ENCODE measurements around the gene ZNF415.
A peak's percentile ranks its signal among the peaks of the same experiment; 100 is the strongest.
"Not testable (repeated sequence)": the region's sequence is repeated elsewhere in the genome, so short reads cannot be mapped to it uniquely, and the experiment has no call there.

The ZNF415 gene

DNA sequence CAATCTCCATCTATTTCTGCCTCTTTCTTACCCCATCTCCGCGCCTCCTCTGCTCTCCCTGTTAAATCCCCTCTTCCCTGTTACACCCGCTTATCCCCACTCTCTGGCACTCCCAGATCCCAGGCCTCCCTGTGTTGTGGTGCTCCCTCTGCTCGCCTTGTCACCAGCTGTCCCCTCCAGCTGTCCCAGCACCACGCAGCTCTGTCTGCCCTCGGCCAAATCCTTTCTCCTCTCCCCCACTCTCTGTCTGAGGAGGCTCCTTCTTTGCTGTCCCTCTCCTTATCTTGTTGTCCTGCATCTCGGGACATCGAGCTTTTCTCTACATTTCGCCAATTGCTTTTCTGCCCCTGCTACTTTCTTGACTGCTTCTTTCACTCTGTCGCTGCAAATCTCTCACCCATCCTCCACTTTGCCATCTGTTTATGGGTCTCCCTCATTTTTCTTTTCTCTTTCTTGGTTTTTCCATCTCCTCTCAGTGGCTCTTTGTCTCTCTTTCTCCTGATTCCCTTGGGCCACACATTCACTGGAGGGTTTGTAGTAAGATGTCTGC, 30.4 kb downstream of the ZNF415 start:
- no peak for DNase-seq

- no peak for DNase-seq
Measured at GRCh38 chr19:53101518-53101917, 31.2 kb downstream of the ZNF415 start.

DNA sequence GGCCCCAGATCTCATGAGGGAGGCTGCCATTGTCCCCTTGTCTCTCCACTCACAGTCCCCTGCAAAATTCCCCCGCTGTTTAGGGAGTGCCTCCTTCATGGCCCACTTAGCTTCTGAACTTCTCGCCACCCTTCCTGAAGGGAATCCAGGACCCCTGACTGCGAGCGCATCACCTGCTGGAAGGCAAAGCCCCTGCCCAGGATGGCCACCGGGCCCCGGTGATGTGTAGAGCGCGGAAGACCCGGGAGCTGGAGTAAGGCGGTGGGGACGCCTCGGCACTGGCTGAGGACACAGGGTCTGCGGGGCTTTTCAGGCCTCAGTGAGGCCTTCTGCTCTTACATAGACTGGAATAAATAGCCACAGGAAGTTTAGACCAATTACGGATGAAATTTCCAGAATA, 34.1 kb downstream of the ZNF415 start:
- DNase-seq = not testable (repeated sequence)

DNA sequence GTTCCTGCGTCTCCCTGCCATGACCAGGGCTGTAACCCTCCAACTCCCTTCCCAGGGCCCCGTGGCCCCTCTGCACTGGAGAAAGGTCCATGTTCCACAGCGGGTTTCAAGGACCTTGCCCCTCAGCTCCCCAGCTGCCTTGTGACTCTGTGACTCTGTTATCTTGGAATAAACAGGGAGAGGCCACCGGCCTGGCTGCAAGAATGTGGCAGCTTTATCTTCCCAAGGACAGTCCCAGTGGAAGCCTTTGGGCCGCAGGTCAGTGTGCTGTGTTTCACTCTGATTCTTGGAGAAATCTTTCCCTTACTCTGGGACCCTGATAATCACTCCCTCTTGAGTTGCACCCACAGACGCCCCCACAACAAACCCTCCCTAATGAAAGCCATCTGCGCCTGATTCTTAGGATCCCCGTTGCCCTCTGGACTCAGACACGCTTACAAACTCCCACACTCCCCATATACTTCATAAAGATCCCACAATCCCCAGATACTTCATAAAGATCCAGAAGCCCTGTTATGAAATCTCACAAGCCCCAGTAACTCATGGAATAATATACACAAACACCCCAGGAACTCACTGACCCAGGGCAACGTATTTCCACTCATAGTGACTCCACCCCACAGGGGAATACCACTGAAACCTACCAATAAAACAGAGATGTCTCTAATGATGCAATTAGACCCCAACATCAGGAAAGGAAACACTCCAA, 35.6 kb downstream of the ZNF415 start:
- not testable (repeated sequence) for DNase-seq

DNA sequence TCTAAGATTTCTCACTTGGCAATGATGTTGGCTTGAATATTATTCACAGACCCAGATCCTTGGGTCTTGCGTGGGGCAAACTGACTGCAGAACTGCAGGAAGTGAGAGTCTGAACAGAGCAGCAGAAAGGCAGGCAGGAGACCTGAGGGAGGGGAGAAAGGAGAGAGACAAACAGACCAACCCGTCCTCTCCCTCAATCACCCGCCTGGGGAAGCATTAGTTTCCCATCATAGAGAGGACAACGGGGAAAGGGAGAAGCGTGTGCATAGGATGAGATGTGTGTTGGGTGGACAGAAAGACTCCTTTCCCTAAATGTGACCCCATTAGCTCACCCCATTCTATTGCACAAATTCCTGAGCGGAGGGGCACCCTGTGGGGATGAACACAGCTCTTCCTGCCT, 36.1 kb downstream of the ZNF415 start:
- DNase-seq = not testable (repeated sequence)

DNA sequence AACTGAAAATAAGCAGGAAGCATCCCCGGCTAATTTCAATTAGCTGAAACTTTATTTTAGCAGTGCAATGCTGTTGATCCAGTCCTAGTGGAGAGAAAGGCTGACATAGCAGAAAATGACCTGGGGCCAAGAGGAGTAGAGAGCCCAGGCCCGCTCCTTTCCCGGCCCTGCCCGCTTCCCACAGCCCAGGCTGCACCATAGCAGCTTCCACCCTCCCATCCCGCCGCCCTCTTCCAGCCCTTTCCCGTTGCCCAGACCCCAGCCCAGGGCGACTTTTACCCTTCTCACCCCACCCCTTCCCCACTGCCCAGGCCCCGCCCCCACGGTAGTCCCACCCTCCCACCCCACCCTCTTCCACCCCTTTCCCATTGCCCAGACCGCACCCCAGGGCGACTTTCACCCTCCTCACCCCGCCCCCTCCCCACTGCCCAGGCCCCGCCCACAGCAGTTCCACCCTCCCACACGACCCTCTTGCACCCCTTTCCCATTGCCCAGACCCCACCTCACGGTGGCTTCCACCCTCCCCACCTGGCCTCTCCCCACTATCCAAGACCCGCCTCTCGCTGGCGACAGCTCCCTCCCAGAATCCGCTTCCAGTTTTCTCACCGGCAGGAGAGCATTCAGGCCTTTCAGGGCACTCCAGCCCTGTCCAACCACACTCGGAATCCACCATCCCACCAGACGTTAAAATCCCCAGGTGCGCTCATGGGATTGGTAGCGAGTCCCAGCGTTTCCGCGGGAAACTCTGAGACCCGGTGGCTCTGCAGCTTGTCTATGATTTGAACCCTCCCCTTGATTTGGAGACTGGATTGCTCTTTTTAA, 37.7 kb downstream of the ZNF415 start:
- no peak for DNase-seq

GRCh38 chr19:53092723-53093122, 40.0 kb downstream of the ZNF415 start:
- DNase-seq = no peak

DNA sequence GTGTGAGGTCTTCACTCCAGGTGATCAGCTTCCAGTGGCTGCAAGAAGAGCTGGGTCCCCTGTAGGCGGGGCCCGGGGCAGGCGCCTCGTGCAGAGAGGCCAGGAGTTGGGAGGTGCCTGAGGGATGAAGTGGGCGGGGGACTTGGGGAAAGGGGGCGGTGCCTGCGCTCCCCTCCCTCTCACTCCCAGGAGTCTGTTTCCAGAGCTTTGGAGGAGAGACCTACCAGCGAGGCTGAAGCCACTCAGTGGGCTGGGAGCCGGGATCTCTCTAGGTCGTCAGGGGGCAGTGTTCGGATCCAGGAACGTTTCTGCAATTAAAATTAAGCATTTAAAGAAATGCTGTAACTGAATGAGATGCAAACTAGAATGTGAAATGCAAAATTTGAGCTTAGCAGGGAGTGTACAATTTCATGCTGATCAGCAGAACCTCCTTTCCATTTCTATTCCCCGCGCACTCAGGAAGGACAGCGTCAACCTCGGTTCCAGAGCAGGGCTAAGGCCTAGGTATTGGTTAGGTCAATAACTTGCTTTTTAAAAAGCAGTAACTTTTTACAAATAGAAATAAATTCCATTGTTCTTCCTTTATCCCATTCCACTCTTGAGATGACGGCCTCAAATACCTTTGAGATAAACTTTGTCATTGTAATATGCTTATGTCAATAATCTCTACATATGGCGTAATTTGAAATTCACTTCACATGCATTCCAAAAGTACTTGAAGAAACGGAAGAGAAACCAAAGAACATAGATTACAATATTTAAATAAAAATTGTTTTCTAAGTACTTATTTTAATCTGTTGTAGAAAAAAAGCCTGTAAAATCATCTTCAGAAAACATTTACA, 41.1 kb downstream of the ZNF415 start:
- no peak for DNase-seq

DNA sequence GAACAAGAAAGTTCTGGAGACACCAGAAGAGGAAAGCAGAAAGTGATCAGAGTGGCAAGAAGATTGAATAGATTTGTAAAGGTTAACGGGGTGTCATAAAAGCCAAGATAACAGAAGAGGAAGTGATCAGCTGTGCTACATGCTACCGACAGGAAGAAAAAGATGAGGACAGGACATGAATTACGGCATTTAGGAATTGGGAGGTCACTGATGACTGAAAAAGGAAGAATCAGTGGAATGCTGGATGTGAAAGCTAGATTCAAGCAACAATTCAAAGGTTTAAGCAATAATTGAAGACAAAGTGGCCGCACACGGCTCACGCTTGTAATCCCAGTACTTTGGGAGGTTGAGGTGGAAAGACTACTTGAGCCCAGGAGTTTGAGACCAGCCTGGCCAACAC, 44.6 kb downstream of the ZNF415 start:
- DNase-seq = no peak

DNA sequence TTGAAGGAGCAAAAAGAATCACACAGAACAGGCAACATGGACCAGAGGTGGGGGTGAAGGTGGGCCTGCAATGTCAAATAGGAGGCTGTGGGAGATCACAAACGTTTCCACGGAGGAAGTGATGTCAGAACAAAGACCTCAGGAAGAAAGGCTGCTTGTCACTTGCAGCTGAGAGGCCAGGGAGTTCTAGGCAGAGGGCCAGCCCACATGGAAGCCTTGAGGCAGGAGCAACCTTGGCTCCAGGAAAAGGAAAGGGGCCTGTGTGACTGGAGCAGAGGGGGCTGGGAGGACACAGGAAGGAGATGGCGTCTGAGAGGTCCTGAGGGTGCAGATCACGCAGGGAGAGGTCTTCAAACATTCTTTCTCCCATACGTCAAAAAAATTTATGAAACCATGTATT, 45.8 kb downstream of the ZNF415 start:
- DNase-seq = no peak

DNA sequence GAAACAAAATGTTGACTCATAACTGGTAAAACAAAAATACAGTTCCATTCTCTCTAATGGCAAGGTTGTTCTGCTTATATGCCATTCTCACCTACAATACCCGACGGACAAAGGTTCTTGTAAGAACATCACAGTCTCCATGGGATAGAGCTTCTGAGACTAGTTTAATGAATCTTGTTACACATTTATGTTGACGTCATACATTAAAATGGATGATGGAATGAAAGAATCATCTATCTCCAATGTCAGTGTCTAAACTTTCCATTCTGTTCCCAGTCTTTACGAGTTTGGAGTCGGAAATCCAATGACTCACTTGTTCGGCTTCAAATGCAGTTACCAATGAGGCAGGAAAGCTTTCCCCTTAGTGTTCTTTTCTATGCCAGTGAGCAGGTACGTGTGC, 47.2 kb downstream of the ZNF415 start:
- no peak for DNase-seq

DNA sequence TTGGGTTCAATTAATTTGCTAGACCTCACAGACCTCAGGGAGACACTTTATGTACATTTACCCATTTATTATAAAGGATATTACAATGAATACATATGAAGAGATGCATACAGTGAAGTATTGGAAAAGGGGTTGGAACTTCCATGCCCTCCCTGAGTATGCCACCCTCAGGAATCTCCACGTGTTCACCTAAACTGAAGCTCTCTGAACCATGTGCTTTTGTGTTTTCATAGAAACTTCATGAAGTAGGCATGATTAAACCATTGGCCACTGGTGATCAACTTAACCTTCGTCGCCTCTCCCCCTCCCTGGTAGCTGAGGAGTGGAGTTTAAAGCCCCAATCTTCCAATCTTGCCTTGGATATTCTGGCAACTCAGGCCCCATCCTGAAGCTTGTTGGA, 49.8 kb downstream of the ZNF415 start:
- DNase-seq = no peak

GRCh38 chr19:53079313-53079924, 53.3 kb downstream of the ZNF415 start:
- no peak for DNase-seq

DNA sequence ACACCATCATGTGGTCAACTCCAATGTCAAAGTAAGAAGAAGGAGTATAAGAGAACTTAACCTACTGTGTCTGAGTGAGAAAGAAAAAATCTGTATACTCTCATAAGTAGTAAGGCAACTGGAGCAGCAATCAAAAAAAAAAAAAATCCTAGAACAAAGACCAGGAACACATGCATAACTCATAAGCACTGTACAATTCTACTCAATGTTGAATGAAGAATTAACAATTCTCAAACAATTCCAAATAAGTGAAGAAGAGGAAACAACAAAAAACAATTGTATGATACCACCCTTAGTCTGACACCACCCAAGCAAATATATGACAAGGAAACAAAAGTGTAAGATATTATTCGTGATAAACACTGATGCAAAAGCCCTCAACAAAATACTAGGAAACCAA, 54.0 kb downstream of the ZNF415 start:
- DNase-seq = no peak

- DNase-seq = peak; percentile 23
Measured at GRCh38 chr19:53076984-53077383, 55.7 kb downstream of the ZNF415 start.

DNA sequence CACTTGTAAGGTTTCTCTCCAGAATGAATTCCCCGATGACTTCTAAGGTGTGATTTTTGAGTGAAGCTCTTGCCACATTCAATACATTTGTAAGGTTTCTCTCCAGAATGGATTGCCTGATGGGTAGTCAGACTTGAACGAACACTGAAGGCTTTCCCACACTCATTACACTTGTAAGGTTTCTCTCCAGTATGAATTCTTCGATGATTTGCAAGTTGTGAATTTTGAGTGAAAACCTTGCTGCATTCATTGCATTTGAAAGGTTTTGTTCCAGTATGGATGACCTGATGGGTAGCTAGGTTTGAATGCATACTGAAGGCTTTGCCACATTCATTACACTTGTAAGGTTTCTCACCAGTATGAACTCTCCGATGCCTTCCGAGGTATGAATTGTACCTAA, 63.9 kb downstream of the ZNF415 start:
- DNase-seq = no peak

- no peak for DNase-seq
Measured at GRCh38 chr19:53068199-53068598, 64.5 kb downstream of the ZNF415 start.

- DNase-seq = no peak
Measured at GRCh38 chr19:53057904-53058580, 74.7 kb downstream of the ZNF415 start.
